ENCODE results near the gene NPC1L1.

The NPC1L1 gene

GRCh38 chr7:44471850-44472249 is 69.3 kb downstream of the NPC1L1 start:
- Histone ChIP-seq H3K27ac (ENCODE audit: extremely low read depth, low read depth, low read length) (no peak overlapping the region), H3K4me3 (ENCODE audit: low read depth, low read length) (no peak overlapping the region), H3K9me3 (ENCODE audit: control insufficient read depth, insufficient read depth, low read depth, low read length) (no peaks in the 10 kb centered on the region), H3K36me3 (ENCODE audit: control insufficient read depth in 2 of 2, insufficient read depth in 1 of 2, low read length in 2 of 2) (peaks cover 35 to 59% of the 10 kb centered on the region in 2 experiments), H3K4me1 (ENCODE audit: control insufficient read depth, insufficient read depth, low read length) (peaks cover 5% of the 10 kb centered on the region)
- TF ChIP-seq ZNF510 (tag by site-specific recombination; IDR thresholded peaks at IDR 0.05; ENCODE audit: insufficient replicate concordance) (no peak), SCRT2 (tag by site-specific recombination; IDR thresholded peaks at IDR 0.05) (peak; percentile 83; the same call in 1 of the 2 replicates)
- ChIA-PET POLR2A (no interaction called here), CTCF (interaction anchor here (0.7 to 1.9 kb wide), 2 partner anchors 231 to 408 kb away, joined by 3 to 5 read pairs; no protein-coding TSS in a partner anchor)

- peaks cover 32 to 59% of the 10 kb centered on the region in 2 experiments for H3K36me3 ChIP-seq (ENCODE audit: control insufficient read depth in 2 of 2, insufficient read depth in 1 of 2, low read length in 2 of 2)
- H3K4me1 ChIP-seq (ENCODE audit: control insufficient read depth, insufficient read depth, low read length), result peaks cover 5% of the 10 kb centered on the region
- H3K9me3 ChIP-seq (ENCODE audit: control insufficient read depth, insufficient read depth, low read depth, low read length), result no peaks in the 10 kb centered on the region
- POLR2A ChIA-PET, result no interaction called here
- no peak overlapping the region for H3K4me3 ChIP-seq (ENCODE audit: low read depth, low read length)
- TF ChIP-seq ZNF23 (tag by site-specific recombination; IDR thresholded peaks at IDR 0.05; ENCODE audit: borderline replicate concordance), result no peak
- no peak for TF ChIP-seq ZNF2 (tag by site-specific recombination; IDR thresholded peaks at IDR 0.05)
- TF ChIP-seq ZNF202 (tag by site-specific recombination; IDR thresholded peaks at IDR 0.05; ENCODE audit: borderline replicate concordance), result no peak
- no peak for TF ChIP-seq ZNF777 (tag by site-specific recombination; IDR thresholded peaks at IDR 0.05; ENCODE audit: borderline replicate concordance)
- TF ChIP-seq KLF8 (tag by site-specific recombination; IDR thresholded peaks at IDR 0.05), result no peak
- TF ChIP-seq ZNF555 (tag by site-specific recombination; conservative IDR thresholded peaks at IDR 0.05), result no peak
- TF ChIP-seq KLF1 (tag by site-specific recombination; IDR thresholded peaks at IDR 0.05), result no peak
- TF ChIP-seq MEIS1 (CRISPR knock-in tag; IDR thresholded peaks at IDR 0.05; ENCODE audit: borderline replicate concordance), result no peak
- TF ChIP-seq ZNF426 (tag by site-specific recombination; IDR thresholded peaks at IDR 0.05), result no peak
- no peak for TF ChIP-seq ZNF302 (tag by site-specific recombination; IDR thresholded peaks at IDR 0.05; ENCODE audit: low read depth)
- H3K27ac ChIP-seq (ENCODE audit: extremely low read depth, low read depth, low read length), result no peak overlapping the region
- CTCF ChIA-PET, result interaction anchor here (0.7 to 1.9 kb wide), 2 partner anchors 230 to 407 kb away, joined by 3 to 5 read pairs; no protein-coding TSS in a partner anchor
Observed at GRCh38 chr7:44471436-44471835, 69.7 kb downstream of the NPC1L1 start.

- H3K4me3 ChIP-seq (ENCODE audit: low read depth, low read length), result no peak overlapping the region
- ChIA-PET CTCF (interaction anchor here (0.6 to 1.9 kb wide), 2 partner anchors 230 to 579 kb away, joined by 4 to 5 read pairs; no protein-coding TSS in a partner anchor), POLR2A (no interaction called here)
Observed at GRCh38 chr7:44470628-44471245, 70.4 kb downstream of the NPC1L1 start.

More at GRCh38 chr7:44470628-44471245, 70.4 kb downstream of the NPC1L1 start:
- H3K9me3 ChIP-seq (ENCODE audit: control insufficient read depth, insufficient read depth, low read depth, low read length), result no peaks in the 10 kb centered on the region
- peaks cover 27 to 56% of the 10 kb centered on the region in 2 experiments for H3K36me3 ChIP-seq (ENCODE audit: control insufficient read depth in 2 of 2, insufficient read depth in 1 of 2, low read length in 2 of 2)
- no peak overlapping the region for H3K27ac ChIP-seq (ENCODE audit: extremely low read depth, low read depth, low read length)
- TF ChIP-seq ZNF391 (tag by site-specific recombination; IDR thresholded peaks at IDR 0.05; ENCODE audit: borderline replicate concordance, low read depth), result no peak
- no peak for TF ChIP-seq ZSCAN4 (tag by site-specific recombination; IDR thresholded peaks at IDR 0.05)
- TF ChIP-seq ZNF280C (tag by site-specific recombination; IDR thresholded peaks at IDR 0.05), result no peak
- no peak for TF ChIP-seq ZNF558 (tag by site-specific recombination; IDR thresholded peaks at IDR 0.05)
- no peak for TF ChIP-seq ZFP3 (tag by site-specific recombination; IDR thresholded peaks at IDR 0.05; ENCODE audit: low read depth)
- no peak for TF ChIP-seq ZNF654 (tag by site-specific recombination; IDR thresholded peaks at IDR 0.05; ENCODE audit: low read depth)
- no peak for TF ChIP-seq ZNF24 (tag by site-specific recombination; IDR thresholded peaks at IDR 0.05)
- no peak for TF ChIP-seq HOXC10 (CRISPR knock-in tag; IDR thresholded peaks at IDR 0.05)
- TF ChIP-seq ZNF791 (tag by site-specific recombination; IDR thresholded peaks at IDR 0.05), result no peak
- TF ChIP-seq ZNF362 (tag by site-specific recombination; IDR thresholded peaks at IDR 0.05), result no peak
- TF ChIP-seq ZNF449 (tag by site-specific recombination; IDR thresholded peaks at IDR 0.05), result no peak
- no peak for TF ChIP-seq ZNF561 (tag by site-specific recombination; IDR thresholded peaks at IDR 0.05; ENCODE audit: borderline replicate concordance)
- TF ChIP-seq ZNF311 (tag by site-specific recombination; IDR thresholded peaks at IDR 0.05; ENCODE audit: borderline replicate concordance), result no peak
- peaks cover 5% of the 10 kb centered on the region for H3K4me1 ChIP-seq (ENCODE audit: control insufficient read depth, insufficient read depth, low read length)

Data from HEK293 (cell line).